Upper lobe of left lung (tissue), 6 donors: Measurements from ENCODE around the gene RHO. TPM values are rescaled to one million over a fixed set of nuclear protein-coding genes. Genes with fewer than 3 reads are reported as not detected.

Source experiments
- ATAC-seq, 2 donors: fragments of 200-7000 bp; cut with Tn5 transposase; one replicate each; pipeline ENCODE4 v1.9.1; 2022; ENCODE audit warnings: mild to moderate bottlenecking in 2 of 2, moderate library complexity in 2 of 2; ENCODE audit not compliant: low FRiP score in 2 of 2
- DNase-seq, 2 donors: peaks; one replicate each; pipeline ENCODE4 v3.0.0-alpha.2; 2019 to 2020
- H3K27ac ChIP-seq, 4 donors: fragments of 200-600 bp; sonication (generic); one replicate each; pipeline ENCODE4 v1.5.1; 2016 to 2019
- H3K27me3 ChIP-seq, 4 donors: fragments of 200-600 bp; sonication (generic); one replicate each; pipeline ENCODE4 v1.5.1; 2017 to 2019
- H3K36me3 ChIP-seq, 4 donors: fragments of 200-600 bp; sonication (generic); one replicate each; pipeline ENCODE4 v1.5.1; 2016 to 2019
- H3K4me1 ChIP-seq, 4 donors: fragments of 200-600 bp; sonication (generic); one replicate each; pipeline ENCODE4 v1.5.1; 2018 to 2019
- H3K4me3 ChIP-seq, 4 donors: fragments of 200-600 bp; sonication (generic); one replicate each; pipeline ENCODE4 v1.5.1; 2017 to 2019; ENCODE audit warnings: mild to moderate bottlenecking in 2 of 4, moderate library complexity in 1 of 4
- H3K9me3 ChIP-seq, 4 donors: fragments of 200-600 bp; sonication (generic); one replicate each; pipeline ENCODE4 v1.5.1; 2018 to 2019
- CTCF ChIP-seq, 6 experiments: fragments of 450-650 bp in 4 of 6; fragments of 200-600 bp in 2 of 6; sonication (generic) in 2 of 6; IDR thresholded peaks; one replicate each; pipeline ENCODE4 v1.5.1; 2016 to 2019; ENCODE audit warnings: antibody characterized with exemption in 6 of 6
- EP300 ChIP-seq, 4 donors: sonication (generic); formaldehyde crosslinking; IDR thresholded peaks; one replicate each; pipeline ENCODE4 v1.5.1; 2017; ENCODE audit warnings: antibody characterized with exemption in 4 of 4, control low read depth in 2 of 4
- POLR2A ChIP-seq, 4 donors: fragments of 450-650 bp; IDR thresholded peaks; one replicate each; pipeline ENCODE4 v1.5.1; 2016 to 2017; ENCODE audit warnings: antibody characterized with exemption in 4 of 4, mild to moderate bottlenecking in 2 of 4
- POLR2AphosphoS5 ChIP-seq, 2 donors: sonication (generic); formaldehyde crosslinking; IDR thresholded peaks; one replicate each; pipeline ENCODE4 v1.5.1; 2017; ENCODE audit warnings: antibody characterized with exemption in 2 of 2
- WGBS, 2 donors: methylation state at CpG; one replicate each; pipeline ENCODE4 v1.1.5; 2017 to 2018; 5-methylcytosine and 5-hydroxymethylcytosine counted together
- total RNA-seq, 6 donors: library from RNA; depleted of rRNA in 4 of 6; stranded (reverse); fragments of >200 nt in 4 of 6; gene quantifications; one replicate each; pipeline versions ENCODE4 v1.1.0 to v1.2.1, GENCODE V29; 2016 to 2021
- donor health status: DM: no; HTN: no; CAD: no; lungs with moderate emphysema.
- donor health status: DM: no; HTN: yes; CAD: no; lungs with severe emphysema.

The RHO gene
- total RNA-seq, 6 donors from 2014 or later, result not detected

DNA sequence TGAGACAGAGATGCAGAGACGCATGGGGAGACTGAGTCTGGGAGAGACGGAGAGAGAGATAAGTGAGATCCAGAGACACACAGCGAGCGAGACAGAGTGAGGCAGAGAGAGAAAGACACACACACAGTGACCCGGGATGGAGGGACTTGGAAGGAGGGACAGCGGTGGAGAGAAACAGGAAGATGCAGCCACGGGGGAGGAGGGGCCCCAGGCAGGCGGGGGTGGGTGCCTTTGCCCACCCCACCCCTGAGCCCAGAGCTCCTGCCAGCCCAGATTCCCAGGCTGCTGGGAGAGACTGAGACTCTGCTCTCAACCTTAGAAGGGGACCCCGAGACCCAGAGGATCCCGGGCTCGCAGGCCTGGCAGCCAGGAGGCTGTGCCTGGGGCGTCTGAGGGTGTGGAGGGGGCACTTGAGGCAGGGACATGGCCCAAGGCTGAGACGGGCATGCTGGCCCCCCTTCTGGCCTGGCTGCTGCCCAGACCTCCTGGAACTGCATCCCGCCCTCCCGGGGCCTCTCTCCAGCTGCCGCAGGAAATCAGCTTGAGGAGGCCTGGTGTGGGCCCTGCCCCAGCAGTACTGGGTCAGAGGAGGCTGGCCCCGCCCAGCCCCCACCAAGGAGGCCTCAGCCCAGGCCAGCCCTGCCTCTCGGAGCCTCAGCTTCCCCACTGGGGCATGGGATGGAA lies 32.6 kb downstream of the RHO start:
- TF ChIP-seq POLR2A (IDR thresholded peaks at IDR 0.05), result no peak
- peak; percentile 34 to 54 for TF ChIP-seq POLR2AphosphoS5 (IDR thresholded peaks at IDR 0.05)
- no peaks in the 10 kb centered on the region for H3K27me3 ChIP-seq
- WGBS, 2 donors, result 41 to 42% methylated on average over 8 to 12 of the region's 18 CpGs
- peak; percentile 80 to 87 for DNase-seq
- no peak overlapping the region for H3K4me3 ChIP-seq
- H3K4me1 ChIP-seq, result peaks cover 38 to 44% (median 39%) of the 10 kb centered on the region in 4 donors
- ATAC-seq, result peak; percentile 70 to 78
- peaks cover 13 to 94% (median 89%) of the 10 kb centered on the region in 4 donors for H3K36me3 ChIP-seq
- peak overlapping the region; percentile 65 to 85 (median 73) for H3K27ac ChIP-seq
- H3K9me3 ChIP-seq, result no peaks in the 10 kb centered on the region

- Histone ChIP-seq H3K36me3 (peaks cover 19 to 94% (median 89%) of the 10 kb centered on the region in 4 donors), H3K9me3 (no peaks in the 10 kb centered on the region), H3K27ac (peak overlapping the region; percentile 65 to 85 (median 73)), H3K4me3 (no peak overlapping the region), H3K4me1 (peaks cover 38 to 44% (median 39%) of the 10 kb centered on the region in 4 donors), H3K27me3 (no peaks in the 10 kb centered on the region)
- DNase-seq (no peak), ATAC-seq (no peak)
- no peak for TF ChIP-seq POLR2A (IDR thresholded peaks at IDR 0.05)
- no peak for TF ChIP-seq CTCF (IDR thresholded peaks at IDR 0.05)
- TF ChIP-seq POLR2AphosphoS5 (IDR thresholded peaks at IDR 0.05), result no peak
- no peak for TF ChIP-seq EP300 (IDR thresholded peaks at IDR 0.05)
- 84 to 89% methylated on average over 13 to 18 of the region's 18 CpGs for WGBS, 2 donors
Measured at GRCh38 chr3:129561619-129562248, 33.3 kb downstream of the RHO start.

- no peak for ATAC-seq
- peaks cover 18 to 96% (median 88%) of the 10 kb centered on the region in 4 donors for H3K36me3 ChIP-seq
- peak in 1 of 2 donors; percentile 70 for DNase-seq
- no peak overlapping the region for H3K4me3 ChIP-seq
- 84 to 95% methylated on average over 7 to 19 of the region's 19 CpGs for WGBS, 2 donors
- H3K9me3 ChIP-seq, result no peaks in the 10 kb centered on the region
- H3K4me1 ChIP-seq, result peaks cover 34 to 43% (median 38%) of the 10 kb centered on the region in 4 donors
- H3K27me3 ChIP-seq, result no peaks in the 10 kb centered on the region
- no peak for TF ChIP-seq POLR2A (IDR thresholded peaks at IDR 0.05)
- TF ChIP-seq POLR2AphosphoS5 (IDR thresholded peaks at IDR 0.05), result no peak
- TF ChIP-seq CTCF (IDR thresholded peaks at IDR 0.05), result no peak
- no peak for TF ChIP-seq EP300 (IDR thresholded peaks at IDR 0.05)
- H3K27ac ChIP-seq, result peak overlapping the region in 3 of 4 donors; percentile 68 to 78 (median 68)
Measured at GRCh38 chr3:129562803-129563202, 34.4 kb downstream of the RHO start.

DNA sequence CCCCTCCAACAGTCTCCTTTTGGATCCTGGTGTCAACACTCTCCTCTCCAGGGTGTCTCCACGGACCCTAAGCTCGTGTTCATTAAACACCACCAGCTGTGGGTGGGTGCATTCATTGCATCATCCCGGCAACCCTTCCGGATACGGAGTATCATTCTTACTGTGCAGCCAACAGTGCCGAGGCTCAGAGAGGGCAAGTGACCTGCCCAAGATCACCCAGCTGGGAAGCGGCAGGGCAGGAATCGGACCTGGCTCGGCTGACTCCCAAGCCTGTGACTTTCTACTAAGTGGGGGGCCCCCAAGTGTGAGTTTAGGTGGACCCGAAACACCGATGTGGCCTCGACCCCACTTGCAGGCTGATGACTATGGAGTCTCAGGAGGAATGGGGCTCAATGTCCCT lies 34.9 kb downstream of the RHO start:
- no peaks in the 10 kb centered on the region for H3K27me3 ChIP-seq
- WGBS, 2 donors, result 76 to 95% methylated on average over 5 to 12 of the region's 12 CpGs
- no peak for TF ChIP-seq CTCF (IDR thresholded peaks at IDR 0.05)
- no peak for TF ChIP-seq POLR2AphosphoS5 (IDR thresholded peaks at IDR 0.05)
- TF ChIP-seq POLR2A (IDR thresholded peaks at IDR 0.05), result no peak
- no peak for TF ChIP-seq EP300 (IDR thresholded peaks at IDR 0.05)
- DNase-seq (no peak), ATAC-seq (no peak)
- H3K4me1 ChIP-seq, result peaks cover 32 to 40% (median 36%) of the 10 kb centered on the region in 4 donors
- peaks cover 14 to 94% (median 84%) of the 10 kb centered on the region in 4 donors for H3K36me3 ChIP-seq
- no peak overlapping the region for H3K4me3 ChIP-seq
- no peaks in the 10 kb centered on the region for H3K9me3 ChIP-seq
- peak overlapping the region in 3 of 4 donors; percentile 0 to 78 (median 68) for H3K27ac ChIP-seq

DNA sequence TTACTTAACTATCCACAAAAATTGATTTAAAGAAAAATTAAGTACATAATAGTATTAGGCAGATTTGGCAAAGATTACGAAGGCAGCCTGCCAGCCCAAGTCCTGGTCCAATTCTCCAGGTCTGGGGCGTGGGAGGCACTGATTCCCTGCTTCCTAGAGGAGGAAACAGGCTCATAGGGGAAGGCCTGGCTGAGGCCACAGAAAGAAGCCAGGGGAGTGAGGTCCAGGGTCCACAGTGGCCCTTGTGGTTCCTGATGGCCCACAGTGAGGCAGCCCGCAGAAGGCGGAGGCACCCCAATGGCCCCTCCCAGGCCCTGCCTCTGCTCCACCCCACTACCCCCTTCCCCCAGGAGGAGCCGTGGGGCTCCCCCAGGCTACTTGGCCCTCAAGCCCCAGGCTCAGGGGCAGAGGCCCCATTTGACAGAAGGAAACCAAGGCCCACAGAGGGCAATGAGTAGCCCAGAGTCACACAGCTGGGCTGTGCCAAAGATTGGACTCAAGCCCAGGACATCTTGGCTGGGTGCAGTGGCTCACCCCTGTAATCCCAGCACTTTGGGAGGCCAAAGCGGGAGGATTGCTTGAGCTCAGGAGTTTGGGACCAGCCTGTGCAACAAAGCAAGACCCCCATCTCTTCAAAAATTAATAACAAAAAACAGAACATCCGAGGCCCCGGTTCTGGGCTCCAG lies 35.6 kb downstream of the RHO start:
- DNase-seq (no peak), ATAC-seq (no peak)
- Histone ChIP-seq H3K4me3 (no peak overlapping the region), H3K36me3 (peaks cover 14 to 94% (median 81%) of the 10 kb centered on the region in 4 donors), H3K4me1 (peaks cover 27 to 33% (median 29%) of the 10 kb centered on the region in 4 donors), H3K27me3 (no peaks in the 10 kb centered on the region), H3K9me3 (no peaks in the 10 kb centered on the region), H3K27ac (peak overlapping the region; percentile 44 to 78 (median 60))
- no peak for TF ChIP-seq POLR2AphosphoS5 (IDR thresholded peaks at IDR 0.05)
- TF ChIP-seq POLR2A (IDR thresholded peaks at IDR 0.05), result no peak
- no peak for TF ChIP-seq CTCF (IDR thresholded peaks at IDR 0.05)
- TF ChIP-seq EP300 (IDR thresholded peaks at IDR 0.05), result no peak
- WGBS, 2 donors, result 77 to 91% methylated on average over 4 to 8 of the region's 8 CpGs
